NK-92 (cell line): ENCODE measurements around the gene FCMR.
"Not testable (repeated sequence)": the region's sequence is repeated elsewhere in the genome, so short reads cannot be mapped to it uniquely, and the experiment has no call there.

ENCODE experiments used
- DNase-seq: peaks from one replicate; lab custom pipeline; 2025; ENCODE audit not compliant: unreplicated experiment; lab: John Stamatoyannopoulos, UW

FCMR gene

GRCh38 chr1:206924592-206925105 lies 2.9 kb upstream of the FCMR start:
- no peak for DNase-seq

- not testable (repeated sequence) for DNase-seq
These were observed 2.3 kb upstream of the FCMR start for GRCh38 chr1:206923961-206924557.

GRCh38 chr1:206923009-206923960 lies 1.5 kb upstream of the FCMR start:
- no peak for DNase-seq

GRCh38 chr1:206922524-206922923 lies 783 bp upstream of the FCMR start:
- no peak for DNase-seq

GRCh38 chr1:206918076-206918475 lies 3.7 kb downstream of the FCMR start:
- no peak for DNase-seq

- no peak for DNase-seq
These were observed 5.6 kb downstream of the FCMR start for GRCh38 chr1:206916000-206916709.

- DNase-seq: no peak
These were observed 6.6 kb downstream of the FCMR start for GRCh38 chr1:206915030-206915735.

- no peak for DNase-seq
These were observed 7.8 kb downstream of the FCMR start for GRCh38 chr1:206913766-206914537.

GRCh38 chr1:206912445-206913095 lies 9.2 kb downstream of the FCMR start:
- DNase-seq: no peak

GRCh38 chr1:206911064-206911663 lies 10.6 kb downstream of the FCMR start:
- DNase-seq: no peak

- no peak for DNase-seq
These were observed 11.8 kb downstream of the FCMR start for GRCh38 chr1:206909883-206910318.

- no peak for DNase-seq
These were observed 12.4 kb downstream of the FCMR start for GRCh38 chr1:206909161-206909882.

- no peak for DNase-seq
These were observed 13.7 kb downstream of the FCMR start for GRCh38 chr1:206908038-206908437.

GRCh38 chr1:206907304-206907991 lies 14.3 kb downstream of the FCMR start:
- no peak for DNase-seq

GRCh38 chr1:206905295-206906164 lies 16.2 kb downstream of the FCMR start:
- no peak for DNase-seq

- no peak for DNase-seq
These were observed 17.2 kb downstream of the FCMR start for GRCh38 chr1:206904423-206905142.
